ENCODE measurements around the gene FTO.

GRCh38 chr16:53784291-53784690, 80.3 kb downstream of the FTO start:
- TF ChIP-seq CTCF (IDR thresholded peaks at IDR 0.05) (no peak), POLR2A (IDR thresholded peaks at IDR 0.05) (no peak)

Data from thyroid gland (tissue), 4 donors.